Measurements from ENCODE around the gene GDF10.

DNA sequence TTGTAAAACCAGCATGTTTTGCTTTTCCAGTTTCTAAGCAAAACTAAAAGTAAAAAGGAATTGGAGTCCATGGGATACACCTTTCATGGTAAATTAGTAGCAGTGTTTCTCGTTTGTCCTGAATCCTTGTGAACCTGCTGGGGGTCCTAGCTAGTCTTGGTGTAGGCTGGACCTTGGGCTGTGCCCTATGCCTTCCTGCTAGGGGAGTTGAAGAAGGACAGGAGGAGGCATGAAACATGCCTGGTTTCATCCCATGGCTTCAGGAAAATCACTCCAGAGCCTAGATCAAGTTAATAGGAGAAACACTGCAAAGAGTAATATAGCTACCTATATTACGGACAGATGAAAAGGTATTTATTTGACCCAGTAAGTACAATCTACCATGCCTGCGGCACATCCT is 41.1 kb upstream of the GDF10 start:
- TF ChIP-seq PATZ1 (CRISPR knock-in tag; IDR thresholded peaks at IDR 0.05; ENCODE audit: borderline replicate concordance) (no peak), SNAI2 (CRISPR knock-in tag; IDR thresholded peaks at IDR 0.05) (no peak), PPARA (CRISPR knock-in tag; IDR thresholded peaks at IDR 0.05; ENCODE audit: borderline replicate concordance) (no peak), ISL1 (CRISPR knock-in tag; IDR thresholded peaks at IDR 0.05) (no peak), ZNF70 (CRISPR knock-in tag; IDR thresholded peaks at IDR 0.05) (no peak), CREB5 (CRISPR knock-in tag; IDR thresholded peaks at IDR 0.05; ENCODE audit: low read depth) (no peak), RARB (CRISPR knock-in tag; IDR thresholded peaks at IDR 0.05) (no peak), ARNTL (CRISPR knock-in tag; IDR thresholded peaks at IDR 0.05; ENCODE audit: borderline replicate concordance, low read depth) (no peak)
